GM19351 (cell line): ENCODE data around the gene COL2A1.

Experiments
- ATAC-seq: cut with Tn5 transposase; IDR thresholded peaks from one replicate; pipeline ENCODE4 v1.9.1; 2021; ENCODE audit warnings: mild to moderate bottlenecking, moderate library complexity; ENCODE audit not compliant: unreplicated experiment

Gene COL2A1

DNA sequence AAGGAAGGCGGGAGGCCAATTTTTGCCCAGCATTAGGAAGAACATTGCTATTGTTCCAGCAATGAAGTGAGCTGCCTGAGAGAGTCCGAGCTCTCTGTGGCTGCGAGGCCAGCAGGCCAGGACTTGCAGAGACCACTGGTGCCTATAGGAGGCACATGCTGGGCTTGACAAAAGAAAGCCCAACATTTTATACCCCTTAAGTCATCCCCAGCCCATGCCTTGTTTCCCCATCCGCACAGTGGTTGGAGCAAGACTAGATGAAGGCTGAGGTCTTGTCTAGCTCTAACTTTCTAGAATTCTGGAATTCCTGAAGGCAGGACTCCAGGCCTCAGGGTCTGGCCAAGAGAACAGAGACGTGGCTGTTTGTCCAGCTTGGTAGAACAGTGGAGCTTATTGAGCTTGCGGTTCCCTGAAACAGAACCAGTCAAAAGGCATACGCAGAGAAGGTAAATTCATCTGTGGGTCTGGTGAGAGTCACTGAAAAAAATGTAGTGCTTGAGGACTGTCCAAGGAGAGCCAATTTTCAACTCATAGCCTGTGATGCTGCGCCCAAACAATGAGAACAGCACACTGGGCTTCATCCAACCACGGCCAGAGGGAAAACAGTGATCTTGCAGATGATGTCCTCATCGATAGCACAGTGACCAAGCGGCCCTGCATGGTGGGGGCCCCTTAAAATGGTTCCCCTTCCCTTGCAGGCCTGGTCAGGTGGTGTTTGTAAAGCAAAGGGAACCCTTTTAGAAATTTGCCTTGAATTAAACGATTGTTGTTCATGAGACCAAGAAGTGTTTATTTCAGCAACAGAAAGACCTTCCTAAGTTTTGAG lies 27.1 kb upstream of the COL2A1 start:
- ATAC-seq, result no peak

DNA sequence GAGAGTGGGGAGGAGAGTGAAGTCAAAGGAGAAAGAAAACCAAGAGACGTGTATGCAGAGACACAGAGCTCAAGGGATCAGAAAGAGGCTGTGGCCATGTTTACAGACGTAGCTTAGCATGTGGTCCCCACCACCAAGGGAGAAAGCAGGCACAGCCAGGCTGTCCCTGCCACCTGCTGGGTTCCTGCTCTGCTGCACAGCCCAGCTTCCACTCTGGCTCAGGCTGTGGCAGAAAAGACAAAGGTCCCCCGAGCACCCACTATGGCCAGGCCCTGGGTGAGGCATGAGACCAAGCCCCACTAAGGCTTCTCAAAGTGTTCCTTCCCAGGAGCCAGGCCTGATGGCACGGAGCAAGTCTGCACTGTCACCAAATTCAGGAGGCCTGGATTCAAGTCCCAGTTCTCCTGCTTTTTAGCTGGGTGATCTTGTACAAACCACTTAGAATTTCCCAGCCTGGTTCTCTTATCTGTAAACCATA lies 25.9 kb upstream of the COL2A1 start:
- ATAC-seq, result no peak

DNA sequence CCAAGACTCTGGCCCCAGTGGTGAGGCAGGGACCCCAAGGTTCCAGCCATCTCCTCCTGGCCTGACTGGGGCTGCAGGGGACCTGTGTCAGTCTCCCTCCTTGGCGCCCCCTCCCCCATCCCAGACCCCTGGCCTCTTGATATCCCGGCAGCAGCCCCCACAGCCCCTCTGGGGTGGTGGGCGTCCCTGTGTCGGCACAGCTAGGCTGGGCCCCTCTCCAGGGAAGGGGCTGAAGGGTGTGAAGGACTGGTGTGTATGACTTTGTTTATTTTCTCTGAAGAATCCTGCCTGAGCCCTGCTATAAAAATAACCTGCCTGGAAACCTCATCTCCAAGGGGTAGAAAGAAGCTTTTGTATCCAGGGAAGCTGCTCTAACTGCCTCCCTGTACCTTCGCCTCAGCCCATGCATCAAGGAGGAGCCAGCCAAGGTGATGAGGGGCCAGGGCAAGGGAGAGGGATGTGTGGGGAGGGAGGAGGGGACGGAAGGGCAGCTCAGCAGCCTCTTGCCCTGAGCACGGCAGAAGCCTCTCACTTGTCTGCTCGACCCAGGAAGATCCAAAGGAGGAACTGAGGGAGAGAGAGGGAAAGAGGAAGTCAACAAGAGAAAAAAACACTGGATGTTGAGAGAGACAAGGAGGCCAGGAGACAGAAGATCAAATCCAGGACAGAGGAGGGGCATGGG lies 25.4 kb upstream of the COL2A1 start:
- ATAC-seq, result no peak

DNA sequence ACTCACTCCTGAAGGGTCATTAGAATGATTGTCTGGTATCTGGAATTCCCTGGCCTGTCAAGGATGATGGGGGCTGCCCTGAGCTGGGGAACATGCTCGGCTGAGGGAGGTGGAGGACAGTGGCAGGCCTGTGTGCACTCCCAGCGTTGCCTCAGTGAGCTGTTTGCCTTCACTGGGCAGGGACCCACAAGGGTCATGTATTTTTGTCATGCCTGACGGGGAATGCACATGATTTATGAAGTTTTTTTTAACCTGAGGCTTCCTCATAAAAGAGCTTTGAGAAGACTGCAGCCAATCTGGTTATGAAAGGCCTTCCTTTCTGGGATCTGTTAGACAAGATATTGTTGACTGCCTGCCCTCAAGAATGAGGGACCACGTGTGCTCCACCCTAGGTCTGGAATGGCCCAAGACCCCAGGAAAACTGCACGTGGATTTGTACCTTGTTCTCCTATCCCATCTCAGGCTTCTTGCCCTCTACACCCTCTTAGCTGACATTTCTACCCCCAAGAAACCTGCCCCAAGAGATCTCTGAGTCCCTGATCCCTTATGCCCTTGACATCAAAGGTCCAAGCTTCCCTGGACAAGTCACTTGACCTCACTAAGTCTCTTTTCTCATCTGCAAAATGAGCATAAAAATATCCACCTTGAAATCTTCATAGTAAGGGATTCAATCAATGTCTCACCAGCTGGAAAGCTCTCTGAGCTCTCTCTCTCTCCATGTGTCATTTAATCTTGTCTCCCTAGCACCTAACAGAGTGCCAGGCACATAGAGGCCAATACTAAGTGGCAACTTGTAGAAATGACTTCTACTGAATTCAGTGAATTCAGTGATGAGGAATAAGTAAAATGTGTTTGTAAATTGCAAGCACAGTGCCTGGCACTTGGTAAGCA lies 24.5 kb upstream of the COL2A1 start:
- no peak for ATAC-seq

DNA sequence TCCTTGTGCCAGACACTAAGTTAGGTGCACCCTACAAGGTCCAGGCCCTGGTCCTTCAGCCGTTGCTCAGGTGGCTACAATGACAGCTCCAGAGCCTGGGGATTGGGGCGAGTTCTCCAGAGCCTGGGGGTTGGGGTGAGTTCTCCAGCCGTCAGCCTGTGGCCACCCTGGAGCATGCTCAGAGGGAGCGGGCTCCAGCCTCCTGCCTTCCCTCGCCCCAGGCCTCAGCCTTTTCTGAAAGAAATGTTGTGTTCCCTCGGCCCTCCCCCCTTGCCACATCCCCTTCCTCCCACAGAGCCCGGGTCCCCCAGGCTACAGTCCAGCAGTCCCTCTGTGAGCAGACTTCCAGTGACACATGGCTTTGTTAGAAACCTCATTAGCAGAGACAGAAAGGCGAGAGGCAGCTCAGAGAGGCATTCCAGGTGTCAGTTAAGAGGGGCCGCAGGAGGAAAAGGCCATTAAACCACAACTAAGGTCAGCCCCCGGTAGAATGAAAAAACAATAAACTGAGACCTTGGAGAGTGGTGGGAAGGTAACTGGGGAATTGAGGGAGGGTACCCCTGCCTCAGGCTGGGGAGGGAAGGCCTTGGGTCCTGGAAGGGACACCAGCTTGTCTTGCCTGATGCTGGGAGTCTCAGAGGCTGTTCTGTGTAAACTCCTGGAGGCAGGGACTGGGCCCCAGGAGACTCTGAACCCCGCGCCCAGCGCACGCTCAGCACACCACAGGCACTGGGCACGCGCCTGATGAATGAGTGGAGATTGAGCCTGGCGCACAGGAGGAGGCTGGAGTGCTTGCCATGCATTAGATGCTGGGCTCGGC lies 23.1 kb upstream of the COL2A1 start:
- no peak for ATAC-seq

DNA sequence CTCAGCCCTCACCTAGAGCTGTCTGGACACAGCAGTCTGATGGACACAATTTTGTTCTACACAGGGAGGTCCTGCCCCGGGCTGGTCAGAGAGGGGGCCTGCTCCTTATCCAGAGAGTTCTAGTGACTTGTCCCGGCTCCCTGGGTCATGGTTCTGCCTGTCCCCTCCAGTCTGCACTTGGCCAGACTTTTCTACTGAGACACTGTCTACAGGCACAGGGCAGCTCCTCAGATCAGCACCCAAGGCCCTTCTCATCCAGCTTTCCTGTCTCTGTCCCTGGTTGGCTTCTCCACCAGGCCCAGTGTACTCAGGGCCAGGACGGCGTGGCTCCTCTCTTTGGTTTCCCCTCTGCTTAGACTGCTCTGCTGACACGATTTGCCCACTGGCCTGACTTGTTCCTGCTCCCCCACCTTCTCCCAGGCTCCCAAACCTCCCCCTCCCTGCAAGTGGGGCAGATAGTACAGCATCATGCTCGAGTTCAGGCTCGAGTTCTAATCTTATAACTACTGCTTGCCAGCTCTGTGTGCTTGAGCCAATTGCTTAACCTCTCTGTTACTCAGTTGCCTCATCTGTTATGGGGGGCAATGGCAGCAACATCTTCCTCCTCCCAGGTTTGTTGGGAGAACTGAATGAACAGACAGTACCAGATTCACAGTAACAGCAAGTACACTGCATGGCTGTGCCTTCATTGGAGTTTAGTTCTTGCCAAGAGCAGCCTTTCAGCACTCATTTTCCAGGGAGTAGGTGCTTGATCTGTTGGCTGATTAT lies 22.0 kb upstream of the COL2A1 start:
- ATAC-seq, result no peak

DNA sequence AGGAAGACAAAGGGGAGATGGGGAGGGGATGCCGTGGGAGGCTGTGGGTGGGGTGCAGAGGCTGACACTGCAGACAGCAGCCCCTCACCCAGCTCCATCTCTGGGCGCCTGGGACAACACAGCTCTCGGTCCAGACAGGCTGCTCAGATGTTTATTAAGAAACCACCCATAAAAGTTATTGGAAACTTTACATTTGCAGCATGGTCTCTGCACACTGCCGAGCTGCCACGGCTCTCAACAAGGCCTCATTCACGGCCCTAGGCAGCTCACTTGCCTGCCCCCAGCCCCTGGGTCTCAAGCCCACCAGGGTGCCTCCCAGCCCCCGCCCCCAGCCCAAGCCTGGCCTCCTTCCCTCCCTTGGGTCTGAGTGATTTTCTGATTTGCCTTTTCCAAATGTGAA lies 21.0 kb upstream of the COL2A1 start:
- no peak for ATAC-seq

DNA sequence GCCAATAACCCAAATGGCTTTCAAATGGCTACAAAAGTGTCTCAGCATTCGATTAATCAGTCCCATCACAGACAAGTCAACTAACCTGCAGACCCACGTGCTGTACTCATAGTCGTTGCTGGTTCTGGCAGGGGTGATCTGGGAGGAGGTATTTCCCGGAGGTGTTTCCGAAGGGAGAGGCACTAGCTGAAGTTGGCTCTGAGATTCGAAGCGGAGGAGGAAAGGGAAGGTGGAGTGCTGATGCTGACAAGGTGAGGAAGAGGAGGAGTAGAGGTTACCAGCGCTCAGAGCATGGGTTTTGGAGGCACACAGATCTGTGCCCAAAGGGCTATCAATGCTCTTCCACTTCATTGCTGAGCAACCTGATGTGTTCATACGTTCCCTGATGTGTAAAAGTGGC lies 20.5 kb upstream of the COL2A1 start:
- ATAC-seq, result no peak

DNA sequence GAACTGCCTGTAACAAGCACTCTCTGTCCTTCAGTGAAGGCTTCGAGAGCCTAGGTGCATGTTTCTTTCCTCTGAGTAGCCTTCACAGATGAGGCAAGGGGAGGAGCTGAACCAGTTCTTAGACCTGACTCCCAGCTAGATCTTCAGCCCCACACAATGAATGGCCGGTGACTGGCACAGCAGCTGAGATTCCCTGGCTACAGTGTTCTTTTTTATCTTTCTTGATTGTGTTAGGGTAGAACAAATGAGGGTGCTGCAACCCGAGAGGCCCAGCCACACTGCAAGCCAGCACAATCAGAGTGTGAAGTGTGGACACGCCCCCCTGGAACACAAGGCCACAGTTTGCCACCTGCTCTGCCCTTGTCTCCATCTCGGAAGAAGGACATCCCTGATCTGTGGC lies 19.1 kb upstream of the COL2A1 start:
- ATAC-seq, result no peak

DNA sequence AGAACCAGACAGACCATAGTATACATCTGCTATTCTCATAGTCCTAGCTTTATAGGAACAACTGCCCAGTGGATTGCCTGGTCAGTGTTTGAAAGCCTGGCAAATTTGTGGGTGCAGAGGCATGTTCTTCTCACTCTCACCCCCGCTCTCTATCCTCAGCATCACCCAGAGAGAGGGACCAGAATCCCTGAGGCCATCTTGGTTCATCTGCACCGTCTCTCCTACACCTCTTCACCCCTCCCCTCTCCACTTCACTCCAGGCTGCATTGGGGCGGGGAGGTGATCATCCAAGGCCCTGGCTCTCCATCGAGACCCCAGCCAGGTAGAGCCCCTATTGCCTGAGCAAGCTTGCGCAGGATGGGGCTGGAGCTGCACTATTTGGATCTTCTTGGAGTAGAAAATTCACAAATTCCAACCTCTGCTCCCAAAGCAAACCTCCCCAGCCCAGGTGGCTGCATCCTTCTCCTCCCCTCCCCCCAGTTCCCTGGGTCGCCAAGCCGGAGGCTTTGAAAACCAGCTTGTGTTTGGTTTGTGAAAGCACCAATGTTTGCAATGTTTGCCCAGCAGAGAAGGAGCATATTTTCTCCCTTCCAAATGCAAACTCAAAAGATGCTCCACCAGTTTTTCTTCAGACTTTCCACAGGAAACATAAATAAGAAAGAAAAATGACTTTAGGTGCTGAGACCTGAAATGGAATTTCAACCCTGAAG lies 18.6 kb upstream of the COL2A1 start:
- no peak for ATAC-seq

DNA sequence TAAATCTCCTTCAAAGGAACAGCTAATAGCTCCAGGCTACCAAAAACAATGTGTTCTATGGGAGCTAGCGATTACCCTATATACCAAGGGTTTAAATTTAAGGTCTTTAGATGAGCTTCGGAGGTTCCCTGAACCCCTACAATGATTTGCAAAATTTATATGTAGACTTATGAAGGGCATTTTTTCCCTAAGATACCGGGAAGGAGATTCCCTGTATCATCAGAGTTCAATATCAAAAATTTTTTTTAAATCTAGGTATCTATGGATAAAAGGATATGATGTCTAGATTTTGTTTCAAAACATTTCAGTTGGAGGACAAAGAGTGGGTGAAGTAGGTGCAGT lies 17.9 kb upstream of the COL2A1 start:
- ATAC-seq, result no peak

DNA sequence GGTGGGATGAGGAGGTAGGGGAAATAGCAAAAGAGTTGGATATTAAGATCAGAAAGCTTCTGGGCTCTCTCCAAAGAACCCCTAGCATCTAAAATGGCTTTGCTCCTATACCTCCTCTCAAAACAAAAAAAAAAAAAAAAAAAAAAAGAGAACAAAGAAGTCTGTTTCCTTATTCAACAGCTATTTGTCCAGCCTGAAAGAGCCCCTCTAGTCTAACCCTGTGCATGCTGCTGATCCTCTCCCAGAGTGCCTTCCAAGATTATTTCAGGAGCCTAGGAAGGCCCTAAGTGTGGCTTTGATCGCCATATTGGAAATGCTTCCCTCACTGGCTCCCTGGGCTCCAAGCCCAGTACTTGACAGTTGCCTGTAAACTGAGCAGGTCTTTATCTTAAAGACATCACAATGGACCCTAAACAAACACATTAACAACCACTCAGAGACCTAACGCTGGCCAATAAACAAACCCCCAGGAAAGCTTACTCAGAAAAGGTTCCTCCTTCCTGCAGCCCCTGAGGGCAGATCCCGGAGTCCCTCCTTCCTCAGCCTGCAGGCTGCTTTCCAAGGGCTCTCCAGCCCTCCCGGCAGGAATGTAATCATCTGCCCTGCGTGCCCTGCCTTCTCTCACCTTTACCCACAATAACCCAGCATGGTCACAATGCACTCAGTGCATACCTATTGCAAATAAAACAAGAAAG lies 17.4 kb upstream of the COL2A1 start:
- ATAC-seq, result no peak

DNA sequence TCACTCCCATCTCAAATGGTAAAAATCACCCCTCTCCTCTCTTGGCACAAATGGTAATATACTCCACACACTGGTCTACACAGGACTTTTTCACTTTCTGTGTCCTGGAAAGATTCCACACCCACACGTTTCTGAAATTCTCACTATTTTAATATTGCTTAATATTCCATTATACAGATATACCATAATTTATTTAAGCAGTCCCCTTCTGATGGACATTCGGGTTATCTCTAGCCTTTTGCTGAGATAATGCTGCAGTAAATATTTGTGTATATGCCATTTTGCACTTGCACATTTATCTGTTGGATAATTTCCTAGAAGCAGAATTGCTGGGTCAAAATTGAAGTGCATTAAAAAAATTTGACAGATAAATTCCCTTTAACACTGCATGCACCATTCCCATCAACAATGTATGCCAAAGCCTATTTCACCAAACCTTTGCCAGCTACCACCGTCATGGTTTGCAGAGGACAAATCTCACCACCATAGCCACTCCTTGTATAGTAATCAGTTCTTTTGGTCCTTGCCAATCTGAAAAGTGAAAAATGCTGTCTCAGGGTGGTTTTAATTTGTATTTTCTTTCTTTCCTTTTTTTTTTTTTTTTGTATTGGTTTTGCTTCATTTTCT lies 15.5 kb upstream of the COL2A1 start:
- ATAC-seq, result no peak

DNA sequence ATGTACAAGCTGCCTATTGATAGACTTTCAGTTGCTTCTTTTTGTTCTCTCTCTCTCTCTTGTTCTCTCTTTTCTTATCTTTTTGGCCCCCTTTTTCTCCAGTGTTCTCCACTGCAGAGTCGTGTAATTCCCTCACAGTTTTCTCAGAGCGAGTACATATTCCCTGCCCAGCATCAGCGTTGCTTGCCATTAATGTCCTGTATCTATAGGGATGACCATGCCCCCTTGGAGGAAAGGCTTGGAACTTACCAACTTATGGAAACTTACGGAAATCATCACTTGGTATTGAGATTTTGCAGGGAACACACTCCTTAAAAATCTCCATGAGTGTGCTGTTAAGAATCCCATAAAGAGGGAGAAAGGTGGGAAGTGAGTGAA lies 14.3 kb upstream of the COL2A1 start:
- ATAC-seq, result no peak

DNA sequence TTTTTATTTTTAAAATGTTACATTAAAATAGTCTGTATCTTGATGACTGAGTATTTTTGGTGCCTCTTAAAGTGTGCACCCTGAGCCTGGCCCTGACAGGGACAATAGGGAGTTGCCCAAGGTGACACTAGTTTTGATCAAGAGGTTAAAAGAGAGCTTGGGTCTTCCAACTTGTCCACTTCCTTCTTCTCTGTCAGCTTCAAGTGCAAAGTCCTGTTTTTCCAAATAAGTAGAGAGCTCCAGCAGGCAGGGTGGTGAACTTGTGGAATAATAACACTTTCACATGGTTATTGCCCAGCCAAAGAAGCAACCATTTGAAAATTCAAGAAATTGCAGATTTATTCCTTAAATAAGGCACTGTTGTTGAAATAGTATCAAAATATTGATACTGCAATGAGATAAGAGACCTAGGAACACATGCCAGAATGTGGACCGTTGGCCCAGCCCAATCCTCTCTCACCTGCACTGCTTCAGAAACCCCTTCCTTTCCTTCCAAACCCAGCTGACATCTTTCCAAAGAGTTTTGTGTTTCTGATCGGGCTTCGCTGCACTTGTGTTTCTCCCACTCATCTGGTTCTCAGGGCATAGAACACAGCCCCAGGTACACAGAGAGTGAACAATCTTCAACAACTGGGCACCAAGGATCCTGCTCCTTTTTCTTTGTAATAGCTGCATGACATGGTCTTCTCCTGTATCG lies 13.8 kb upstream of the COL2A1 start:
- ATAC-seq, result no peak

DNA sequence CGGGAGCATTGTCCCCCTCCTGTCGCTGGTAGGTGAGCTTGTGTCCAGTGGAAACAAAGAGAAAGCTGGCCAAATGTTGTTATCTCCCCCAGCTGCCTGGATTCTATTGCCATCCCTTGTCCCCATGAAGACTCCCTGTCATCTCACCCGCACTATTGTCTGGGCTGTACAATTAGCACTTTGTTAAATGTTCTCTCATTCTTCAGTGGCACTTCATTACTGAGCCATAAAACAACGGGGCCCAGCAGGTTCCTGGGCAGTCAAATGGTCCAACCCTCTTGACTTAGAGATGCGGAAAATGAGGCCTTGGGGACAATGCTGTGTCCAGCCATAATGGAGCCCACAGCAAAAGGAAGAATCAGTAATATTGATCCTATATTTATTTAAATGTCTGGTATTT lies 13.2 kb upstream of the COL2A1 start:
- ATAC-seq, result no peak

DNA sequence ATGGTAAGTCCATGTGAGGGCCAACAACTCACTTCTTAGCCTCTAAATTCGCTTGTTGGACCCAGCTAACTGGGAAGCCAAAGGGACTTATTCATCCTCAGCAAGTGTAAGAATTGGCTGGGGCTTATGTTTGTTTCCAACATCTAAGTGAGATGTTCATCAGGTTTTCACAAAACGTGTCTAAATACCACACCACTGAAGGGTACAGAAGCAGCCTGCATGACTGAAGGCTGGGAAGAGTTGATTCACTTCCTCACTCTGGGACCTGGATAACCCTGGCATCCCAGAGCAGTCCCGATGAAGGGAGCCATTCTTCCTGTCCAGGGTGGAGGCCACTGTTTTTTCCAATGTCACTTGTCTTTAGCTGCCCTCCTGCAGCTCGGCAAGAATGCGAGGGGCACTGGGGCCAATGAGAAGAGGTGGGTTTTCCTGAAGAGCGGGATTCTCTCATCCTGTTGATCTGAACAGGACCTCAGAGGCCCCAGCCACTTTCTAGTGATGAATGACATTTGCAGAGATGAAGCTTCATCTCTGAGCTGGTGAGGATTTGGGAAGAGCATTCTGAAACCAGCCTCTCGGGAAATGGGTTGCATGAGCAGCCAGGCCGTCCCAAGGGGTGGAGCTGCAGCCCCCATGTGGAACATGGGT lies 12.2 kb upstream of the COL2A1 start:
- no peak for ATAC-seq
